HEK293 (cell line): ENCODE data around the gene CLIP4.
A peak's percentile ranks its signal among the peaks of the same experiment; 100 is the strongest.

Experiments
- CTCF ChIA-PET: fragments of 350-600 bp; formaldehyde crosslinking; extraction: SDS; loops from one replicate; lab custom pipeline; 2021; ENCODE audit warnings: antibody characterized with exemption; lab: Yijun Ruan, JAX
- POLR2A ChIA-PET: fragments of 300-600 bp; formaldehyde crosslinking; extraction: SDS; loops from one replicate; lab custom pipeline; 2020; ENCODE audit warnings: antibody characterized with exemption, inconsistent platforms; lab: Yijun Ruan, JAX
- H3K27ac ChIP-seq: fragments of 200-500 bp; sonication (Bioruptor generic); 2 replicates; pipeline ENCODE4 v1.5.1; 2014; ENCODE audit warnings: low read depth, low read length, control low read depth, inconsistent platforms; ENCODE audit errors: extremely low read depth
- H3K36me3 ChIP-seq, 2 experiments: fragments of 200-500 bp in 1 of 2; sonication (Bioruptor generic) in 1 of 2; 1 replicate in 1 of 2; 2 replicates in 1 of 2; pipeline ENCODE4 v1.5.1; 2014 to 2017; ENCODE audit warnings: inconsistent platforms in 2 of 2, low read length in 2 of 2; ENCODE audit not compliant: control insufficient read depth in 2 of 2, insufficient read depth in 1 of 2
- H3K4me1 ChIP-seq: fragments of 200-500 bp; sonication (Bioruptor generic); 2 replicates; pipeline ENCODE4 v1.5.1; 2014; ENCODE audit warnings: mild to moderate bottlenecking, low read length, inconsistent platforms; ENCODE audit not compliant: control insufficient read depth, insufficient read depth
- H3K4me3 ChIP-seq: 2 replicates; pipeline ENCODE4 v1.5.1; 2011; ENCODE audit warnings: low read depth, mild to moderate bottlenecking, control low read depth, low read length, moderate library complexity
- H3K9me3 ChIP-seq: fragments of 200-500 bp; sonication (Bioruptor generic); 2 replicates; pipeline ENCODE4 v1.5.1; 2014; ENCODE audit warnings: low read depth, low read length, inconsistent platforms; ENCODE audit not compliant: control insufficient read depth, insufficient read depth
- GLIS1 ChIP-seq: fragments of 450-650 bp; formaldehyde crosslinking; IDR thresholded peaks from 2 replicates; pipeline ENCODE4 v1.5.1; 2016; ENCODE audit warnings: missing biosample characterization, missing genetic modification characterization
- GLIS2 ChIP-seq: fragments of 450-650 bp; formaldehyde crosslinking; IDR thresholded peaks from 2 replicates; pipeline ENCODE4 v1.5.1; 2016; ENCODE audit warnings: missing biosample characterization, missing genetic modification characterization
- IKZF3 ChIP-seq: fragments of 450-650 bp; IDR thresholded peaks from 2 replicates; pipeline ENCODE4 v1.5.0; 2018; ENCODE audit warnings: missing biosample characterization, mild to moderate bottlenecking, missing genetic modification characterization, moderate library complexity
- KLF9 ChIP-seq: fragments of 450-650 bp; formaldehyde crosslinking; IDR thresholded peaks from 2 replicates; pipeline ENCODE4 v1.5.1; 2016; ENCODE audit warnings: missing biosample characterization, missing genetic modification characterization, low read depth
- PATZ1 ChIP-seq: fragments of 450-650 bp; formaldehyde crosslinking; IDR thresholded peaks from 2 replicates; pipeline ENCODE4 v1.5.1; 2016; ENCODE audit warnings: missing biosample characterization, missing genetic modification characterization
- TCF7L2 ChIP-seq: IDR thresholded peaks from 2 replicates; pipeline ENCODE4 v1.6.1; 2011; ENCODE audit warnings: low read depth, mild to moderate bottlenecking, inconsistent platforms, low read length, moderate library complexity, borderline replicate concordance
- WT1 ChIP-seq: fragments of 450-650 bp; formaldehyde crosslinking; IDR thresholded peaks from 2 replicates; pipeline ENCODE4 v1.5.1; 2016; ENCODE audit warnings: missing biosample characterization, missing genetic modification characterization
- ZBTB11 ChIP-seq: fragments of 450-650 bp; formaldehyde crosslinking; conservative IDR thresholded peaks from 2 replicates; pipeline ENCODE4 v1.5.1; 2016; ENCODE audit warnings: low read depth, missing biosample characterization, missing genetic modification characterization
- ZBTB17 ChIP-seq: fragments of 450-650 bp; formaldehyde crosslinking; IDR thresholded peaks from 2 replicates; pipeline ENCODE4 v1.5.1; 2016; ENCODE audit warnings: missing biosample characterization, missing genetic modification characterization
- ZBTB20 ChIP-seq: fragments of 450-650 bp; formaldehyde crosslinking; IDR thresholded peaks from 2 replicates; pipeline ENCODE4 v1.5.1; 2016; ENCODE audit warnings: missing biosample characterization, missing genetic modification characterization
- ZBTB21 ChIP-seq: fragments of 450-650 bp; formaldehyde crosslinking; IDR thresholded peaks from 2 replicates; pipeline ENCODE4 v1.5.1; 2017; ENCODE audit warnings: missing biosample characterization, missing genetic modification characterization
- ZBTB26 ChIP-seq: fragments of 450-650 bp; formaldehyde crosslinking; optimal IDR thresholded peaks from 2 replicates; pipeline ENCODE3; 2016; ENCODE audit warnings: missing biosample characterization, mild to moderate bottlenecking, missing genetic modification characterization
- ZEB2 ChIP-seq: fragments of 450-650 bp; formaldehyde crosslinking; IDR thresholded peaks from 2 replicates; pipeline ENCODE4 v1.5.1; 2016; ENCODE audit warnings: missing biosample characterization, missing genetic modification characterization
- ZFP3 ChIP-seq: fragments of 450-650 bp; formaldehyde crosslinking; IDR thresholded peaks from 2 replicates; pipeline ENCODE4 v1.5.1; 2016; ENCODE audit warnings: low read depth, missing biosample characterization, missing genetic modification characterization
- ZNF112 ChIP-seq: fragments of 450-650 bp; formaldehyde crosslinking; IDR thresholded peaks from 2 replicates; pipeline ENCODE4 v1.5.0; 2017; ENCODE audit warnings: missing biosample characterization, missing genetic modification characterization
- ZNF138 ChIP-seq: fragments of 450-650 bp; formaldehyde crosslinking; IDR thresholded peaks from 2 replicates; pipeline ENCODE4 v1.5.1; 2016; ENCODE audit warnings: missing biosample characterization, missing genetic modification characterization, borderline replicate concordance
- ZNF214 ChIP-seq: fragments of 450-650 bp; formaldehyde crosslinking; IDR thresholded peaks from 2 replicates; pipeline ENCODE4 v1.5.1; 2017; ENCODE audit warnings: missing biosample characterization, mild to moderate bottlenecking, missing genetic modification characterization, borderline replicate concordance
- ZNF23 ChIP-seq: fragments of 450-650 bp; formaldehyde crosslinking; IDR thresholded peaks from 2 replicates; pipeline ENCODE4 v1.5.1; 2016; ENCODE audit warnings: missing biosample characterization, missing genetic modification characterization, borderline replicate concordance
- ZNF24 ChIP-seq: fragments of 450-650 bp; formaldehyde crosslinking; IDR thresholded peaks from 2 replicates; pipeline ENCODE4 v1.5.1; 2016; ENCODE audit warnings: missing biosample characterization, missing genetic modification characterization
- ZNF280D ChIP-seq: fragments of 450-650 bp; formaldehyde crosslinking; IDR thresholded peaks from 2 replicates; pipeline ENCODE4 v1.5.1; 2016; ENCODE audit warnings: missing biosample characterization, missing genetic modification characterization
- ZNF324 ChIP-seq: fragments of 450-650 bp; formaldehyde crosslinking; IDR thresholded peaks from 2 replicates; pipeline ENCODE4 v1.5.1; 2016; ENCODE audit warnings: missing biosample characterization, missing genetic modification characterization
- ZNF404 ChIP-seq: fragments of 450-650 bp; formaldehyde crosslinking; IDR thresholded peaks from 2 replicates; pipeline ENCODE4 v1.5.1; 2017; ENCODE audit warnings: missing biosample characterization, missing genetic modification characterization
- ZNF433 ChIP-seq: fragments of 450-650 bp; formaldehyde crosslinking; IDR thresholded peaks from 2 replicates; pipeline ENCODE4 v1.5.1; 2016; ENCODE audit warnings: missing biosample characterization, missing genetic modification characterization, low read depth
- ZNF529 ChIP-seq: fragments of 450-650 bp; formaldehyde crosslinking; IDR thresholded peaks from 2 replicates; pipeline ENCODE4 v1.5.1; 2017; ENCODE audit warnings: missing genetic modification characterization, missing biosample characterization; ENCODE audit not compliant: insufficient replicate concordance
- ZNF561 ChIP-seq: fragments of 450-650 bp; IDR thresholded peaks from 2 replicates; pipeline ENCODE4 v1.5.1; 2018; ENCODE audit warnings: missing biosample characterization, missing genetic modification characterization, borderline replicate concordance
- ZNF626 ChIP-seq: fragments of 450-650 bp; sonication (Bioruptor Pico); formaldehyde crosslinking; IDR thresholded peaks from 2 replicates; pipeline ENCODE4 v1.5.1; 2018; ENCODE audit warnings: missing biosample characterization, missing genetic modification characterization, inconsistent platforms
- ZNF658 ChIP-seq: fragments of 450-650 bp; formaldehyde crosslinking; IDR thresholded peaks from 2 replicates; pipeline ENCODE4; 2016; ENCODE audit warnings: missing biosample characterization, missing genetic modification characterization
- ZNF677 ChIP-seq: fragments of 450-650 bp; IDR thresholded peaks from 2 replicates; pipeline ENCODE4 v1.5.0; 2018; ENCODE audit warnings: missing biosample characterization, mild to moderate bottlenecking, missing genetic modification characterization, moderate library complexity
- ZSCAN23 ChIP-seq: fragments of 450-650 bp; formaldehyde crosslinking; IDR thresholded peaks from 2 replicates; pipeline ENCODE4 v1.5.1; 2016; ENCODE audit warnings: missing biosample characterization, missing genetic modification characterization

Gene CLIP4

GRCh38 chr2:29114946-29115609 lies at the start of gene CLIP4:
Gene CLIP4 (plus strand): TSS chr2:29115415. CDS start chr2:29121389, 5,974 bp downstream.
- Histone ChIP-seq H3K9me3 (no peaks in the 10 kb centered on the region), H3K27ac (peak within 1 kb of the TSS; percentile 79), H3K36me3 (no peaks in the 10 kb centered on the region), H3K4me1 (peaks cover 15% of the 10 kb centered on the region), H3K4me3 (peak within 1 kb of the TSS; percentile 48)
- ChIA-PET CTCF (no interaction called here), POLR2A (interaction anchor here (1.3 kb wide), 1 partner anchor 11 kb away, joined by 4 read pairs; no protein-coding TSS in a partner anchor)
- peak; percentile 70 for TF ChIP-seq ZBTB26 (tag by site-specific recombination)
- no peak for TF ChIP-seq ZNF561 (tag by site-specific recombination)
- no peak for TF ChIP-seq ZNF626 (tag by site-specific recombination)
- no peak for TF ChIP-seq ZFP3
- no peak for TF ChIP-seq ZNF529 (tag by site-specific recombination)
- TF ChIP-seq KLF9 (tag by site-specific recombination): no peak
- no peak for TF ChIP-seq ZNF112 (tag by site-specific recombination)
- no peak for TF ChIP-seq ZNF24 (tag by site-specific recombination)
- TF ChIP-seq TCF7L2: no peak
- TF ChIP-seq ZNF658 (tag by site-specific recombination): no peak
- TF ChIP-seq ZNF404 (tag by site-specific recombination): no peak
- no peak for TF ChIP-seq ZBTB21 (tag by site-specific recombination)
- TF ChIP-seq GLIS1 (tag by site-specific recombination): peak; percentile 78
- no peak for TF ChIP-seq IKZF3 (tag by site-specific recombination)
- TF ChIP-seq ZBTB20: no peak
- TF ChIP-seq ZNF280D: no peak
- TF ChIP-seq PATZ1 (tag by site-specific recombination): peak; percentile 69
- 0 out of 2 replicates have a peak, but pooled peaks have one; percentile 12 for TF ChIP-seq ZBTB17
- TF ChIP-seq WT1: no peak
- TF ChIP-seq ZNF433 (tag by site-specific recombination): no peak
- no peak for TF ChIP-seq ZNF214 (tag by site-specific recombination)
- TF ChIP-seq ZNF138 (tag by site-specific recombination): no peak
- TF ChIP-seq ZSCAN23 (tag by site-specific recombination): no peak
- no peak for TF ChIP-seq ZNF677 (tag by site-specific recombination)
- no peak for TF ChIP-seq ZNF324 (tag by site-specific recombination)
- no peak for TF ChIP-seq ZEB2
- TF ChIP-seq GLIS2: peak; percentile 69
- no peak for TF ChIP-seq ZNF23 (tag by site-specific recombination)
- no peak; the same call in 1 of the 2 replicates for TF ChIP-seq ZBTB11 (tag by site-specific recombination)
